Measurements from ENCODE around the gene TNNT3. TPM values are rescaled to one million over a fixed set of nuclear protein-coding genes. Genes with fewer than 3 reads are reported as not detected.

Gene TNNT3
- polyA plus RNA-seq, 1 experiment, result not detected

GRCh38 chr11:1988174-1988573 is 68.7 kb downstream of the TNNT3 start:
- TF ChIP-seq CTCF (IDR thresholded peaks at IDR 0.05; ENCODE audit: low read depth, low read length), result no peak
- Histone ChIP-seq H3K27me3 (ENCODE audit: control insufficient read depth, insufficient read depth, low read length) (no peaks in the 10 kb centered on the region), H3K9me3 (ENCODE audit: control insufficient read depth, insufficient read depth, low read length) (no peaks in the 10 kb centered on the region), H3K4me3 (ENCODE audit: low read depth, low read length) (no peak overlapping the region), H3K27ac (ENCODE audit: low read depth, low read length) (no peak overlapping the region)
- CTCF ChIA-PET, result interaction anchor here (0.7 kb wide), 1 partner anchor 12 kb away, joined by 3 read pairs; no protein-coding TSS in a partner anchor
- POLR2A ChIA-PET, result no interaction called here
- no peak for DNase-seq (ENCODE audit: low read depth, low spot score)

Other genes with a start within 250 kb of the TNNT3 start
- gene KRTAP5-6, start 222.5 kb upstream of the TNNT3 start, polyA plus RNA-seq (2011; rRNA removed), result not detected in 2 replicates
- 0.04 TPM in 1 of 2 replicates, not detected in the other for gene IFITM10, start 169.1 kb upstream of the TNNT3 start, polyA plus RNA-seq (2011; rRNA removed)
- 77.8 and 136 TPM in 2 replicates for gene CTSD, start 155.8 kb upstream of the TNNT3 start, polyA plus RNA-seq (2011; rRNA removed)
- gene SYT8, start 84.7 kb upstream of the TNNT3 start, polyA plus RNA-seq (2011; rRNA removed), result not detected in 2 replicates
- not detected in 2 replicates for gene TNNI2, start 80.7 kb upstream of the TNNT3 start, polyA plus RNA-seq (2011; rRNA removed)
- 0.10 TPM in 1 of 2 replicates, not detected in the other for gene LSP1, start 66.6 kb upstream of the TNNT3 start, polyA plus RNA-seq (2011; rRNA removed)
- gene PRR33, start 27.8 kb upstream of the TNNT3 start, polyA plus RNA-seq (2011; rRNA removed), result not detected in 2 replicates
- gene MRPL23, start 27.6 kb downstream of the TNNT3 start, polyA plus RNA-seq (2011; rRNA removed), result 63.3 and 78.3 TPM in 2 replicates
- gene H19, start 78.1 kb downstream of the TNNT3 start, polyA plus RNA-seq (2011; rRNA removed), result 0.10 and 0.21 TPM in 2 replicates
- gene IGF2, start 219.7 kb downstream of the TNNT3 start, polyA plus RNA-seq (2011; rRNA removed), result 16.6 and 30.8 TPM in 2 replicates
- not detected in 2 replicates for gene INS, start 241.5 kb downstream of the TNNT3 start, polyA plus RNA-seq (2011; rRNA removed)

Measured in AG04450 (cell line).